DLD1 (cell line): ENCODE results near the gene PIP.
"Not testable (repeated sequence)": the region's sequence is repeated elsewhere in the genome, so short reads cannot be mapped to it uniquely, and the experiment has no call there.

Experiments used
- in situ Hi-C: cut with HindIII; loops from 2 replicates; pipeline ENCODE4 v1.10.0; 2017; ENCODE audit warnings: low sequenced_read_pairs

PIP gene

DNA sequence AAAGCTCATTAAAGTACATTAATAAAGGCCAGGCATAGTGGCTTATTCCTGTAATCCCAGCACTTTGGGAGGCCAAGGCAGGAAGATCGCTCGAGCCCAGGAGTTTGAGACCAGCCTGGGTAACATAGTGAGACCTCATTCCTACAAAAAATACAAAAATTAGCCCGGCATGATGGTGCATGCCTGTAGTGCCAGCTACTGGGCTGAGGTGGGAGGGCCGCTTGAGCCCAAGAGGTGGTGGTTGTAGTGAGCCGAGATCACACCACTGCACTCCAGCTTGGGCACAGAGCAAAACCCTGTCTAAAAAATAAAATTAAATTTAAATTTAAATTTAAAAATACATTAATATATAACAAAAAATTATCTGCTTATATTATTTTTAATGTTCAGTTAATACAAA is 44.3 kb downstream of the PIP start:
- in situ Hi-C loops = no loop called here

DNA sequence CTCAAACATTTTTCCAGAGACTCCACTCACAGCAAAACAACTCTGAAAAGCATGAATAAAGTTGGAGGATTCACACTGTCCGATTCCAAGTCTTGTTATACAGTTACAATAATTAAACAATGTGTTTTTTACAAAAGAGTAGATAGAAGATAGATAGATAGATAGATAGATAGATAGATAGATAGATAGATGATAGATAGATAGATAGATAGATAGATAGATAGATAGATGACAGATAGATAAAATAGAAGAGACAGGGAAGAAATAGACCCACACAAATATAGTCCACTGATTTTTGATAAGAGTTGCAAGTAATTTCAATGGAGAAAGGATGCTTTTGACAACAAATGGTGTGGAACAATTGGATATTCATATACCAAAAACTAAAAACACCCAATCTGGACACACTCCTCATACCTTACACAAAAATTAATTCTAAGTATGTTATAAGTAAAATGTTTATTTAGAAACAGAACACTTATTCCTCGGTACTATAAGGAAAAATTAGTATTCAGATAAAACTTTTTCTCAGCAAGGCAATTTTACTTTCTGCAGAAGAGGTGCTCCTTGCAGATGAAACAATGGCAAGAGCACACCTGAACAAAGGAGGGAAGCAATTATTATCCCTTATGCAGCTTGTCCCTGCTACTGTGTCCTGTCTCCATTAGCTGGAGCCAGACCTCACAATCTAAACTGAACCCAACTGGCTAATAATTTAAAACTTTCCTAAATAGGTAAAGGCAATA is 45.7 kb downstream of the PIP start:
- in situ Hi-C loops = no loop called here

DNA sequence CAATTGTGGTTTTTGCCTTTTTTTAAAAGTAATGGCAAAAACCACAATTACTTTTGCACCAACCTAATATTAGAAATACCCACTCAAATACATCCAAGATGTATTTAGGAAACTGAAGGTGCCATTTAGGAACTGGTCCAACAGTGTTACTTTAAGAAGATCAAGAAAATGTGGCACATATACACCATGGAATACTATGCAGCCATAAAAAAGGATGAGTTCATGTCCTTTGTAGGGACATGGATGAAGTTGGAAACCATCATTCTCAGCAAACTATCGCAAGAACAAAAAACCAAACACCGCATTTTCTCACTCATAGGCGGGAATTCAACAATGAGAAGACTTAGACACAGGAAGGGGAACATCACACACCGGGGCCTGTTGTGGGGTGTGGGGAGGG is 48.9 kb downstream of the PIP start:
- in situ Hi-C loops = not testable (repeated sequence)

DNA sequence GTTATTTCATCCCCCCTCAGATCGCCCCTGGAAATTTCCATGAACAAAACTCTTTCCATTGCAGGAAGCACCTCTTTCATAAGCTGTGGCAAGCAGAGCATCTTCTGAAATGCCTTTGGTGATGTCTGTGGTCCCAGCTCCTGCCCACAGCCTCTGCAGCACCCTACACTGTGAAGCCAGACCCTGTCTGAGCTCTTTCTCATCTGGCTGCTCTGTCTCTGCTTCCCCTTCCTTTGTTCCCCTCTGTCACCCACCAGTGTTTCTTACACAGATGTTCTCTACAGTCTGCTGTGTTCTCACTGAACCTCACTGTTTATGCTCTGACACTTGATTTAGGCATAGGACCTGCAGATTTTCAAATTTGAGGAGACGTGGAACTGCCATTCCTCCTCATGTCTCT is 49.5 kb downstream of the PIP start:
- in situ Hi-C loops = no loop called here

DNA sequence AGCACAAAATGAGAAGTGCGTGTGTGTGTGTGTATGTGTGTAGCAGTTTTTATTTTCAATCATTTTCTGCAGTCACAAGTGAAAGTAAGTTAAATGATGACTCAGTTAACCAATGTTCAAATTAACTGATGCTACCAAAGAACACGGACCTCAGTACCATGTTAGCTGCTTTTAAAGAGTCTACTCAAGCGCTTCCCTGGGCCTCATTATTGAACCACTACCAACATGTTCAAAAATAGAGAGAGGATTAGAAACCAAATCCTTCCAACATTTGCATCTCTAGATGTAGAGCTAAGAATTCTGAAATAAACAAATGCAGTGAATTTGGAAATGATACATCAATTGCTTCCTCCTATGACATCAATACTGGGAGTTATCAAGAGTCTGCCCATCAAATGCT is 51.1 kb downstream of the PIP start, which contains the start of gene TAS2R39:
Gene TAS2R39, plus strand, starts transcription at position 396 of the 400 bp plus-strand sequence. Its CDS starts 0 bp downstream, at position 396.
- in situ Hi-C loops = no loop called here

DNA sequence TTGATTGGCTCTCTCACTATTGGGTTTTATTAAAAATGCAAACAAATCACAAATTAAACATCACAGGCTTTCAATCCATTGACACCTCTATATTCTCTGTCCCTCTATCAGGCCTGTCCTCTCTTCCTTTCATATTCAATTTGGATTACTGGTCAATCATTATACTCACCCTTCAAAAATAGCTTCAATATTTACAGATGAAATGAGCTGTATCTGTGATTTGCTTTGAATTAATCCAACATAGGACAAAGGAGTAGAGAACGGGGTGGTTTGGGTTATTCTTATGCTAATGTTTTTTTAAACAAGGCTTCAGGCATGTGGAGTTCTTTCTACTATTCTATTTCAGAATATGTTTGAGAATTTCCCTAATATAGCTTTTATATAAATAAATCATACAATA is 53.7 kb downstream of the PIP start:
- in situ Hi-C loops = no loop called here

DNA sequence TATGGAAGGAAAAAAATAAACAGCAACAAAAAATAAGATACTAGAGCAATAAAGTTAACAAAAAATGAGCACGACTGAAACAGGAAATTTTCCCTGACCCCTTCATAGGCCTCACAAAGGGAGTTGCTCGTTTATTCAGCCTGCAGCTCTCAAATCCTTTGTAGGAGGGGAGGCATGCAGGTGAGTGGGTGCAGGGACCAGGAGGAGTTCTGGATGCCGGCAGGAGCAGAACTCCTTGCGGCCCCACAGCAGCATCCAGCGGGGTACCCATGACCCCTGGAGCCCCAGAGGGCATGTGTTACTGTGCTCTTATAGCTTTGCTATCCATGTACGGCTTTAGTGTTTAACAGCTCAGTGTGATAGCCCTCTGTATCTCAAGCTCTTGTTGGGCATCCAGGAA is 57.1 kb downstream of the PIP start:
- in situ Hi-C loops = no loop called here
